HG02588 (cell line): Measurements from ENCODE around the gene PSAP.

Source experiments
- ATAC-seq: cut with Tn5 transposase; IDR thresholded peaks from one replicate; pipeline ENCODE4 v1.9.1; 2021; ENCODE audit warnings: mild to moderate bottlenecking, moderate library complexity; ENCODE audit not compliant: unreplicated experiment

Gene PSAP

DNA sequence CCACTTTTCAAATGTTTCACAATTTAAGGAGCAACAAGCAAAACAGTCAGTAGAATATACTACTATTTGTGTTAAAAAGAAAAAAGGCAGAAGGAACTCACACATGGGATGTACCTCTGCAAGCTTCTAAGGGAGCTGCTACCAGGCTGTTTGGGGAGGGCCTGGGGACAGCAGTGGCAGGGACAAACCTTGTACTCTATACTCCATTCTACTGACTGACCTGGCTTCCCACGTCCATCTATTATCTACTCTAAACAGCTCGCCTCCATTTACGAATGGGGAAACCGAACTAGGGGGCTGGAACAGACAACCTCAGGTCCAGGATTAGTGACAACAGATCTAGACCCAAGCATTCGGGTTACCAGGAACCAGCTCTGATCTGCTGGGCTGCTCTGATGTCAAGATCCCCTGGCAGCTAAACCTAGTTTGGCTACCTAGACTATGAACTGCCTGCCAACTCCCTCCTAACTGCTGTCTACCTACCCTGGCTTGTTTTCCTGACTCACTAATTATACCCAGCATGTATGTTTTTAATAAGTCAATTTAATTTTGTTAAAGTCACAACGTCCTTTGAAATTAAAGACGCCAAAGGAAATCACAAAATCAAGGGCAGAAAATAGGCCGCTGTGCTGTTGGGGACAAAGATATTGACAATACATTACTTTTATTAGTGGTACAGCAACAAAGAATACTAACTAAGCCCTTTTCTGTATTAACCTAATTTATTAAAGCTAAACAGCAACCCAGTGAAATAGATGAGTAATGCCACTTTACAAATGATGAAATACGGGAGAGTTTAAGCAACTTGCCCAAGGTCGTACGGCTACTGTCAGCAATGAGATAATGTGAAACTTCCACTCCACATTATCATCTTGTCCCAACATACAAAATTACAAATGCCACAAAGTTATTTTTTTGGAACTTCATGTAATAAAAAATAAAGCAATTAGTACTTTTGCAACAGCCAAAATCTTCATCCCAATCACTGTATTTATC lies 5.3 kb downstream of the PSAP start:
- ATAC-seq, result no peak

DNA sequence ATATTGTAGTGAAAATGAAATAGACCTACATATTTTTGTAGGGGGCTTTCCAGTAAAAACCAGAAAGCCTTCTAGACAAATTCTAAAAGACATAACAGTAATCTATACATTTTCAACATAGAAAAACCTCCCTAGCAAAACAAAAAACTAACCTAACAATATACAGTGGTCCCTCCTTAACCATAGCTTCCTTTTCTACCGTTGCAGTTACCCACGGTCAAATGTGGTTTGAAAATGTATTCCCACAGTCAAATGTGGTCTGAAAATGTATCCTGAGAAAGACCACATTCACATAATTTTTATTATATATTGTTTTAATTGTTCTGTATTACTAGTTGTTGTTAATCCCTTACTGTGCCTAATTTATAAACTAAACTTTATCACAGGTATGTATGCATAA lies 6.4 kb downstream of the PSAP start:
- no peak for ATAC-seq

DNA sequence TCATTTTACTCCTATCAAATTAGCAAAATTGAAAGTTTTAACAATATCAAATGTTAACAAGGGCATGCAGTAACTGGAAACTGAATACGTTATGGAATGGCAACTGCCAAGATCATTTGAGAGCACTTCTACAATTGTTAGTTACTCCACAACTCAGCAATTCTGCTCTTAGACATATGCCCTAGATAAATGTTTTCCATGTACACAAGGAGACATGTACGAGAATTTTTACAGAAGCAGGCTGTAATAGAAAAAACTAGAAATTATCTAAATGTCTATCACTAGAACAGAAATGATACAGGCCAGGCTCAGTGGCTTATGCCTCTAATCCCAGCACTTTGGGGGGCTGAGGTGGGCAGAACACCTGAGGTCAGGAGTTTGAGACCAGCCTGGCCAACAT lies 7.0 kb downstream of the PSAP start:
- ATAC-seq, result no peak

DNA sequence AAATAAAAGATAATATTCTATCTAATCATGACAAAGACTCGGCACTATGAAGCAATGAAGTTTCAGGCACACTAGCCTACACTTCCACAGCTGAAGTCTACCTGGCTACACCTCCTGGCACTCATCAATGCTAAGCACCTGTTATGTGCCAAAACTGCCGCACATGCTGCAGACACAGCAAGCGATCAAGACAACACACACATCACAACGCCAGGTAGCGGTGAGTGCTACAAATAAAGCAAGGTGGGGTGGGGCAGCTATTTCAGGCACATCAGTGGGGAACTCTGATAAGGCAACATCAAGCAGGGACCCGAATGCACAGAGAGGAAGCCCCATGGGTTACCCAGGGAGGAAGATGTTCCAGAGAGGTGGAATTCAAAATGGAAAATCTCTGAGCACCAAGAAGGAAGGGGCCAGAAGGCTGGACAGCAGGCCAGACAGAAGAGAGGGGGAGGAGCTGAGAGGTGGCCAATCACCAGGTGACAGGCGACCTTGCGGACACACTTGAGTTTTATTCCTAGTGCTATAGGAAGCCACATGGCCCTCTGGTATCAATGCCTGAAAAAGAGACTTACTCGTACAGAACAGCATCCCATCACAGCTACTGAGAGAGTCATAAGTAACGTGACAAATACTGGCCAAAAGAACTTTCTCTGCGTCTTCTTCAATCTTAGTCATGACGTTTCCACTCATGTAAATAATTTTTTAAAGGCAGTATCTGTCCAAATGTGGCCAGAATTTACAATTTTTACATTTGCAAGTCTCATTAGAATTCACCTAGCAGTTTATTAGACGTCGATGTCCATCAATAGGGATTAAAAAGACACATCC lies 8.0 kb downstream of the PSAP start:
- ATAC-seq, result no peak

DNA sequence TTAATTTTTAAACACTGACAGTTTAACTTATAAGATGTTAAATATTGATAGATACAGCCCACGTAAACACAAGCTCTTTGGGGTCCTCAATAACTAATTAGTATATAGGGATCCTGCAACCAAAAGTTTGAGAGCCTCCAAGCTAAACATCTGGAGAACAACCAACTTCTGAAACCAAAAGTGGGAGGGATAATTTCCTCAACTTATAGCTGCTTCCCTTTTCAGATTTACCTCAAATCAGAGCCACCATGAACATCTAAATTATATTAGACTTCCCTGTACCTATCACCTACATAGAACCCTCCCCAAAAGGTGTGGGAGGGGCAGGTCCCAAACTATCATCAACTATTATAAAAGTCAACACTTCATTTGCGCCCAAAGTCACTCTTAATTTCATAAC lies 8.6 kb downstream of the PSAP start:
- ATAC-seq, result no peak

DNA sequence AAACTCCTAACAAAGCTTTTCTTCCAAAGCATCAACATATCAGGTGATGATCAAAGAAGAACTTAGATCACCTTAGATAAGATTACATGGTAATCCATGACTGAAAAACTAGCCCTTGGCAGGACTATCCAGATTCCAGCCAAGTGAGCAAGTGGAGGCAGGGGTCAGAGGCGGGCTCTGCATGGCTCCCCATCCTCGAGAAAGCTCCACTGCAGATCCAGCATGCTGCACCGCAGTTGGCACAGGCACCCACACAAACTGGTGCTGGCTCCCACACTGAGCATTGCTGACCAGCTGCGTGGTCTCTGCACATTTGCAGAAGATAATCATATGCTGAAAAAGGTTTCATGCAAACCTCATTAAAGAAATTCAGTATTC lies 10.1 kb downstream of the PSAP start:
- no peak for ATAC-seq

DNA sequence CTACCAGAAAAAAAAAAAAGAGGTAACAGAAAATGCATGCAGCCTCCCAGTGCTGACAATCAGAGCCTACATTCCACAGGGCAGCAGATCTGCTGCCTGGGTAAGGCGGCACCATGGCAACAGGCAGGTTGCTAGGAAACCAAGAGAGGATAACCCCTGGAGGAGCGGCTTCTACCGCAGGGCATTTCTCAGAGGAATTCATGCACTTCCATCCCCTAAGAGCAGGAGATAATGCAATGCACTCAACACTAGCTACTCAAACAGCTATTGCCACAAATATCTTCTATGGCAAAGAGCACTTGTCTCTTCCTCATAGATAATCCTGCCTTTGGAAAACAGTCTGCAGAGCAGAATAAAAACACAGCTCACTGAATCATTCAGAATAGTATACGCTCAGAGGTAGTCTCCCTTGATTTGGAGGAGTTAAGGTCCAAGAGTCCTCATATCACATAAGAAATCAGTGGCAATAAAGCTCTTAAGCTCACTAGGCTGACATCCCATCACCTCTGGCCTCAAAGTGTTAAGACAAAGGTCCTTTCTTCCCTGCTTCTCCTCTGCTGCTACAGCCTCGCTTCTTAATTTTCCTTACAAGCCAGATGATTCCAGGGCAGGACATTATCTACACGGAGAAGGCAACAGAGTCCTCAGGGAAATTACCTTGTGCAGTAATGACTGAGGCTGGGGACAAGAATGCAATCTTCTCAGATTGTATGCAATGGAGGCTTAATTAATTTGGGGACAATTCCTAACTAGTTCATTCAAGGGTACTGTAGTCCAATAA lies 10.7 kb downstream of the PSAP start:
- no peak for ATAC-seq

DNA sequence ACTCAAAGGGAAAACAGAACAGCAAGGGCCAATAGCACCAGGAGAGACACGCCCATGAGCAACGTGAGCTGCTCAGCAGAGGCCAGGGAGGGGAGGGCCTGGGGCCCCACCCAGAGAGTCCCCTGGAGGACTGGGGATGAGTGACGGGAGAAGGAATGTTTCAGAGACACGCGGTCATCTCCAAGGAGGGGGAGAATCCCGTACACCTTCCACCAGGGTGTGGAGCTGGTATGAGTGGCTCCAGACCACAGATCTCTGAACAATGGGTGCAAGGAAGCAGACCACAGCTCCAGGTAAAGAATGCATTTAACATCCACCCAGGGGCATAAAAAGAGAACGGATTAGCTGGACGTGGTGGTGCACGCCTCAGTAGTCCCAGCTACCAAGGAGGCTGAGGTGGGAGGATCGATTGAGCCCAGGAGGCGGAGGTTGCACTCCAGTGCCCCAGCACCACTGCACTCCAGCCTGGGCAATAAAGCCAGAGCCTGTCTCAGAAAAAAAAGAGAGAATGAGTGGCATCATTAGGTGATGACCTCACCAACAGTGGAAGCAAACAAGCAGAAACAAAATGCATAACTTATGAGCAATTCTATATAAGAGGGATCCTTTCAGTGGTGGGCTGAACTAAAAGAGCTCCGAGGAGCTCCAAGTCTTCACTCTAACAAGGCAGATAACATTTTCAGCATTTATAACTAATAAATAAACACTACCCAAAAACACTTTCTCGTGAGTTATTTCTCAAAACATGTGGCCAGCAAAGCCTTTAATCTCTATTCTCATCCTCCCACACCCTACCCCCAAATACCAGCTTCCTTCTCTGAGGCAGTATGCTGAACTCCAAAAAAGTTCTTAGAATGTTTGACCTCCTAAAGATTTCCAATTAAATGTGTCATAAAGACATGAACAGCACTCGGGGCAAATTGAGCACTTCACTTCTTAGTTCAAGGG lies 12.5 kb downstream of the PSAP start:
- no peak for ATAC-seq

DNA sequence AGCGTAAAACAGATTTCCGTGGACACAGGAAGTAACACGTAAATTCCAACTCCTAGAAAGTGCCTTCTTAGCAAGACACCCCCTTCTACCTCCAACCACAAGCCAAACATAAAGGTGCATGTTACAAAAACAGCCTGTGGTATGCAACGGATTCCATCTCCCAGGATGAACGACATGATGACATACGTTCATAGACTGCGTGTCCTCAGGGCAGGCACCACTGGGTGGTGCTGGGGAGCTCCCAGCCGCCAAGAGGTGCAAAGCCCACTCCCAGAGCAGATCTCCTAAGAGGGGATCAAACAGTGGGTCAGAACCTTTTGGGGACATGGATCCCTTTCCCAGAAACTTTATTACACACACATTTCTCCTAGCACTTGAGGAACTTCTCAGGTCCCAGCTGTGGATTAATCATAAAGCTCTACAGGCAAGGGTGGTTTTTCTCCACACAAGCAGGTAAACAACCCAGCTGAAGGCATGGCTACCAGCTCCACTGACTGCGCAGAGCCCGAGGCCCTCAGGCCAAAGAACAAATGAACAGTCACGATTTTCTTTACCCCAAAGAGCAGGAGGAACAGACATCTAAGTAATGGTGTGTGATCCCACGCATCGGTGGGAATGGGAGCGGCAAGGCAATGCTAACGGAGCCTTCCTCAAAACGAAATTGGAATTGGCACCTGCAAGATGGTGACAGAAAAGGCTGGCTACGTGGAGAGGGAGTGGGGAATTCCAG lies 13.8 kb downstream of the PSAP start:
- ATAC-seq, result no peak

DNA sequence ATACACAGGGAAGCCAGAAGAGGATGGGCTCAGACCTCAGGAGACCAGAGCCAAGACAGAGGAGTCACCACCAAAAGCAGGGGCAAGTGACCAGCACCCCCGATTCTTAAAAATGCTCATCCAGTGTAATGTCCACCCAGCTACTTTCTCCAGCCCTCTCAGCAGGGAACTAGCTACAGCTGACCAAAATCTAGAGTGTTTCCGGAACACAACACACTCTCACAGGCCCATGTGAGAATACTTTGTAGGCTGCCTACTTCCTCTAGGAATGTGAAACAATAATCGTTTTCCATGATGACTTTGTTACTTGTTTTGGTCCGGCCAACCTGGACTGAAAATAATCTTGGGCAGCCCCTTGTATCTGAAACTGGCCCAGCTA lies 14.5 kb downstream of the PSAP start:
- ATAC-seq, result peak; percentile 14

DNA sequence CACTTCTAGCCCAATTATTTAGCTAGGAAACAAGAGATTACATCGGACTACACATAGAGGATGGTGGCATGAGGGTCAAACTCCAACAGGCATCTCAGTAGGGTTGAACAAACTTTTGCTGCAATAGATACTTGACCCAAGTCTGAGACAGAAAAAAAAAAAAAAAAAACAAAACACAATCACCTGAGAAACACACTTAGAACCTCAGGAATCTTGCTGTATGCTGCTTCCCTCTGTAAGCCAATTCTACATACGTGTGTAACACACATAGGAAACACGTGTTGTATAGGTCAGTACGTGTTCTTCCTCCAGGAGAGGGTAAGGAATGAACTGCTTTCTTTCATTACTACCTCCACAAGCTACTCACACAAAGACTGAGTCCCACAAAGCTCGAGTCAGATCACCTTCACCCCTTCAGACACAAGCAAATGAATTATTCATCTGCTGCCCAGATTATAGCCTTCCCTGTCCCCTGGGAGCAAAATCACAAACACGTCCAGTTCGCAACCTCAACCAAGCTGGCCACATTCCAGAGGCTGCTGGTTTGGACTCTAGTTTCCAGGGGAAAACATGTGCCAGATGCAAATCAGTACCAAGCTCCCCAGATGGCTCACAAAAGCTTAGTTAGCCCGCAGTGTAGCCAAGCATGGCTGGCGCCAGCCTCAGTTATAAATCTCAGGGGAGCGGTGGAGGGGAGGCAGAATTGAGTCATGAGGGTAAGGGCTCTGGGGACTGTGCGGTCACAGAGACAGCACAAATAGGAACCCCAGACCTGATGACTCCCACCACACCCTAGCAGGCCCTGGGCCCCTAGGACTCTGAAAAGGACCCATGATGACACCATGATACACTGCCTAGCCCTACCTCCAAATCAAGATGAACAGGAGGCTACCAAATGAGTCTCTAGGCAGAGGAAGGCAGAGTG lies 15.1 kb downstream of the PSAP start:
- peak; percentile 90 for ATAC-seq

DNA sequence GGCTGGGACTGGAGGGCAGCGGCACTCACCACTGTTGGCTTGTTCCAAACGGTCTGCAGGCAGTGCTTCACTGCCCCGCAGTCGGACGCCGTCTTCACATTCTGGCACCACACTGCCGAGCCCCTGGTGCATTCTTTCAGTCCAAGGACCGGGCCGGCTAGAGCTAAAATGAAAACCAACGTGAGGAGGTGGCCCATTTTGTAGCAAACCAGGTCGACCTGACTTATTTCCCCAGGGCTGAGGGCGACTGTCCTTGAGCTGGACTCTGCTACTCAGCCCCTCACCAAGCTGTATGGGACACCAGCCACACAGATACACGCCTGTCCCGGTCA lies 16.7 kb downstream of the PSAP start:
- no peak for ATAC-seq

DNA sequence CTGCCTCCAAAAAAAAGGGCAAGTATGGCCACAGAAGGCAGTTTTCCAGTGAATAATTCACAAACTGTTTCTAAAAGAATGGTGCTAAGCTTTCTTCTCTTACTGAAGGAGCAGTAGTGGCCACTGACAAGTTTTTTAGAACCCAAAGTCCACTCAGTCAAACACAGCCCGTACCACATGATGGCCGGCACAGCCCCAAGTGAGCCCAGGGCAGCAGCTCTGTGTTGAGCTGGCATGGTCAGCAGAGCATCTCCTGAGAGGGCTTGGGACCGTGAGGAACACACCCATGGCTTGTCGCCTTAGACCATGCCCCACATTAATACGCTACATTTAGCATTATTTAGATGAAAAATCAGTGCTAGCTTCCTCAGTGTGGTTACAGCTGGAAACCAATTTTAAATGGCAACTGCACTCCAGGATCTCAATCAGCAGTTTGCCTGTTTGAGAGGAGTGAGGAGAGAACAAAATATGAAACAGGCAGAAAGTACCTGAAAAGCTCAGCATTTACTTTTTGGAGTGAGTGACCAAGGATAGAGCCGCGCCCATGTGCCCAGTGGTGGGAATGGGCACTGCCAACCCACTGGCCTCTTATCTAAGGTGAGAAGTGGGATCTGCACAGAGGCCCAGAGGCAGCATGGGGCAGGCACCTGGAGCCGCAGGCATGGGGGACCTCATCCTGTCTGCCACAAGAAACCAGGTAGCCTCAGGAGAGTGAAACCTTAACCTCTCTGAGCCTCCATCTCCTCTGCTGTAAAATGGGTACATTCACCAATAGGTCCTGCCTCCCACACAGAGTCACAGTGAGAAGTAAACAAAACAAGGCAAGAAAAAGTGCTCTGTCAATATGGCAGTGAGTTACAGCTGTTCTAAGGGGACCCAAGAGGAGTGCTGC lies 17.4 kb downstream of the PSAP start:
- ATAC-seq, result no peak

DNA sequence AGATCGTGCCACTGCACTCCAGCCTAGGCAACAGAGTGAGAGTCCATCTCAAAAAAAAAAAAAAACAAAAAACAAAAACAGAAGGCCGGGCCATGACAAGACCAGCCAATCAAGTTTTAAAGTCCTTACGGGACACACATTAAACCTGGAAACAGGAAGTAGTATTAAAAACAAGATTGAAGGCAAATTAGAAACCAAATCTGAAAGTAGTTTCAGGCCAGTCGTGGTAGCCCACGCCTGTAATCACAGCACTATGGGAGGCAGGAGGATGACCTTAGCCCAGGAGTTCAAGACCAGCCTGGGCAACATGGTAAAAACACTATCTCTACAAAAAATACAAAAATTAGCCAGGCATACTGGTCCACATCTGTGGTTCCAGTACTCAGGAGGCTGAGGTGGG lies 18.1 kb downstream of the PSAP start:
- no peak for ATAC-seq

DNA sequence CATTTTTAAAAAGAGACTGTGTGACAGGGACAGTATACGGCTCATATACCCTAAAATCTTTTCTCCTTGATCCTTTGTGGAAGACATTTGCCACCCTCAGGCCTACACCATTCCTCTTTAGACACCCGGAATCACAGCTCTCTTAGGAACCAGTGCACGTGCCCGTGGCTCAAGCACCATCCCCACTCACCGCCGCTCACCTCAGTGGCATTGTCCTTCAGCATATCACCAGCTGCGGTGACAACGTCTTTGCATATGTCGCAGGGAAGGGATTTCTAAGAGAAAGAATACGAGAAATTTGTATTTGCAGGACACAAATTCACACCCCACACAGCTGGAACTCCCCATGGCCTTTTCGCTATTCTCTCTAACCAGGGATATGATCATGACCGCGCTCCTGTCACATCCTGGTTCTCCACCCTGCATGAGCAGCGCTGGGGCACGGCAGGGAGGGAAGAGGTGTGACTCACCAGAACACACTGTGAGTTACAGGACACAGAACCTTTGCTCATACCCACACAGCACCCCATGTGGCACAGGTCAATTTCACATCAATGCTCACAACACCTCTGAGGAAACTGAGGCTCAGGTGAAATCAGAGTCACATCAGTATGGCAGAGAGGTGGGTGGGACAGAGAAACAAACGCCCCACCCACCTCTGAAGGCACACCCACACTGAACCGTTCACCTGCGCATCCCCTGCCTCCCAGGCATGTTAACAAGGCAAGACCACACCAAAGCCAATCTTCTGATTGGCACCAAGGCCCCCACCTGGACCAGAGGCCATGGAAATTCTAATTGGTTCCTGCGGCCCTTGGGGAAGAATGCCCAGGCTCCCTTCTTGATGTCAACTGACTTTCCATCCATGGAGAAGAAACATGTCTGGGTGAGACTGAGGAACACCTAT lies 19.2 kb downstream of the PSAP start:
- ATAC-seq, result no peak

DNA sequence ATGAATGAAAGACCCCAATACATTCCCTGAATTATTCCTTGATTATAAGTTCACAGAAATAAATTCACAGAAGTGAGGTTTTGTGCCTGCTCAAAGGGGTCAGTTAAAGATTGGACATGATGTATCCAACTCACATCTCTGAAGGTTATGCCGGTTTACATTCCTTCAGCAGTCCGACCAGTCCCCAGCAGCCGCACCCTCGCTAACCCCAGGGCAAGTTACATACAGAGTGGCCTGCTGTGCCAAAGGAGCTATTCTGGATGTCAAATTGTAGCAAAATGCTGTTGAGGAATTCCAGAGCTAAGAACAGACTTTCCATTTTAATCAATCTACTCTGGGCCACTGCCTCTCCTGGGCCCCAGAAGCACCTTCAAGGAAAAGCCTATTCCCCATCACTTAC lies 20.3 kb downstream of the PSAP start:
- no peak for ATAC-seq

DNA sequence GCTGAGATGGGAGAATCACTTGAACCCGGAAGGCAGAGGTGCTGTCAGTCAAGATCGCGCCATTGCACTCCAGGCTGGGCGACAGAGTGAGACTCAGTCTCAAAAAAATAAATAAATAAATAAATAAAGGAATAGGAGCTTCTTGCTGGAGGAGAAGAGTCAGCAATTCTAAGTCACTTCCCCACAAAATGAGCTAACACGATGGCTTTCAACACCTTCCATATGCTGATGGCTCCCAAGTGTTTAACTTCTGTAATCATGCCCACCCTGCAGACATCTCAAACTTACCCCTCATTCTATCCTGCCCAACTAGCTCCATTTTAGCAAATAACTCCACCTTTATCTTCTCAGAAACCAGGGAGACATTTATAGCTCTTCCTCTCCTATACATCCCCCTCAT lies 21.2 kb downstream of the PSAP start:
- ATAC-seq, result no peak
